ENCODE data around the gene CDC5L.

The CDC5L gene

DNA sequence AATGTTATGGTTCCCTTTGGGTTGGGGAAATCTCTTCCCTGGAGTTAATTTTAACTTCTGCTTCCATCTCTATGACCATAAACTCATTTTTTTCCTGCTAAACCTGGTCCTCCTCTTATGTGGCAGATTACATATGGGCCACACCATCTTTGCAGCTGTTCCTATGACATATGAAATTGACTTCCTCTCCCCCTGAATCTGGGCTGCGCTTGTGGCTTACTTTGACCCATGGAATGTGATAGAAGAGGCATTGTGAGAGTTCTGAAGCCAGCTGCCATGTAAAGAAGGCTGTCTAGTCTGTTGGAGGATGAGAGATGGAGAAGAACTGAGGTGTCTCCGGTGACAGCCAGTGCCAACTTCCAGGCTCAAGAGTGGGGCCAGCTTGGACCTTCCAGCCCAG is 100.1 kb downstream of the CDC5L start:
- Mint-ChIP-seq H3K4me3 (no peak overlapping the region), H3K27me3 (peaks cover 15% of the 10 kb centered on the region), H3K9me3 (no peaks in the 10 kb centered on the region), H3K27ac (no peak overlapping the region), H3K36me3 (ENCODE audit: low read depth) (no peaks in the 10 kb centered on the region), H3K4me1 (ENCODE audit: low read depth) (no peaks in the 10 kb centered on the region)
- intact Hi-C loops (cut with micrococcal nuclease) = no loop called here

DNA sequence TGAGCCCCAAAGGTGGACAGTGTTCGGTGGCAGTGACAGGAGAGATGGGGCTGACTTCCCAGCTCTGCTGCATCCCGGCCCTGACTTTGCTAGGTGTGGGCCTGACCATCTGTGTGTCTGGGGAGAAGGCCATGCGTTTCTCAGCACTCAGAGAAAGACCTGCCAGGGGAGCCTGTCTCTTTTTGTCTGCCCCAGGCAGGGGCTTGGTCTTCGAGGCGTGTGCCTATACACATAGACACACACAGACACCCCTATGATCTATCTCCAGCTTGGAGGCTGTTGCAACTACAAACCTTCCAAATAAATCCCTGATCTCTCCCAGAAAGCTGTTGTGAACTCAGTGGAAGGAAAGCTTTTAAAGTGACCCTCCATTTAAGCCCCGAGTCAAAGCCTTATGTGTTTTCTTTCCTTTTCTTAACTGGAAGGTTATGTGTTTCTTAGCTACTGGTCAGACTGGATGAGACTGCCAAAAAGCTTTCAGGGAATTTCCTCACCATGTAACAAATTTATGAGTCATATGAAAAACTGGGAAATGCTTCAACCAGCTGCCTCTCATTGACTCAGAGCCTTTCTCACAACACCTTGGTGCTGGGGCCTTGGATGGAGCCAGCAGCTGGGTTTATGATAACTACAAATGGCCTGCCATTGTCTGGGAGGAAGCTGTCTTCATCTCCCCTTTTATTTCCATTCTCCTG is 102.6 kb downstream of the CDC5L start:
- intact Hi-C loops (cut with micrococcal nuclease) = no loop called here
- H3K9me3 Mint-ChIP-seq = no peaks in the 10 kb centered on the region
- no peak overlapping the region for H3K4me3 Mint-ChIP-seq
- no peaks in the 10 kb centered on the region for H3K4me1 Mint-ChIP-seq (ENCODE audit: low read depth)
- H3K27me3 Mint-ChIP-seq = peaks cover 14% of the 10 kb centered on the region
- no peaks in the 10 kb centered on the region for H3K36me3 Mint-ChIP-seq (ENCODE audit: low read depth)
- H3K27ac Mint-ChIP-seq = no peak overlapping the region

DNA sequence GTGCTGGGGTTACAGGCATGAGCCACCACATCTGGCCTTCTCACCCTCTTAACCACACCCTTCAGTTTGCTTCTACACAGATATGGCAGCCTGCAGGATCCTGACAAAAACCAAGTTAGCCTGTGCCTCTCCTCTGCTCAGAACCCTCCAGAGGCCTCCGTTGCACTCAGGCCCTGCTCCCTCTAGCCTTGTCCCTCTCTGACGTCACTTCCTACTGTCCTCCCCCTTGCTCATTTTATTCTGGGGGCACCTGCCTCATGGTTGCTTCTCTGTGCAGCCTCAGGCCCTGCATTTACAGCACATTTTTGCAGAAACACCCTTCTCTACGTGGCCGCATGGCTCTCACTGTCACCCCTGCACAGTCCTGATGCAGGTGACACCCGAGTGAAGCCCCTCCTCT is 105.6 kb downstream of the CDC5L start:
- no peak overlapping the region for H3K27ac Mint-ChIP-seq
- H3K4me3 Mint-ChIP-seq = no peak overlapping the region
- H3K27me3 Mint-ChIP-seq = peaks cover 6% of the 10 kb centered on the region
- H3K9me3 Mint-ChIP-seq = no peaks in the 10 kb centered on the region
- no peaks in the 10 kb centered on the region for H3K4me1 Mint-ChIP-seq (ENCODE audit: low read depth)
- intact Hi-C loops (cut with micrococcal nuclease) = no loop called here
- no peaks in the 10 kb centered on the region for H3K36me3 Mint-ChIP-seq (ENCODE audit: low read depth)

DNA sequence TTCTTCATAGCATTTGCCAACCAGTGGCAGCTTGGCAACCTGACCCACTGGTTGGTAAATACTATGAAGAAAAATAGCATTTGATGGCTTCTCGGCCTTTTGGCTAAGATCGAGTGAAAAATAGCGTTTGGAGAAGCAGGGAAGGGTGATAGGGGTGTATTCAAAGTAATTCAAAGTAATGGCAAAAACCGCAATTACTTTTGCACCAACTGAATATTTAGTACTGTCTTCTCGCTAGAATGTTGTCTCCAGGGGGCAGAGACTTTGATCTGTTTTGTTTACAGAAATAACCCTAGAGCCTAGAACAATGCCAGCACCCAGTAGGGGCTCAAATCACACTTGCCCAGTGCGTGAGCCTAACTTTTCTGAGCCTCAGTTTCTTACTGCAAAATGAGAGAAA is 106.1 kb downstream of the CDC5L start:
- intact Hi-C loops (cut with micrococcal nuclease) = no loop called here
- Mint-ChIP-seq H3K27me3 (peaks cover 4% of the 10 kb centered on the region), H3K4me3 (no peak overlapping the region), H3K27ac (no peak overlapping the region), H3K4me1 (ENCODE audit: low read depth) (no peaks in the 10 kb centered on the region), H3K36me3 (ENCODE audit: low read depth) (no peaks in the 10 kb centered on the region), H3K9me3 (no peaks in the 10 kb centered on the region)

DNA sequence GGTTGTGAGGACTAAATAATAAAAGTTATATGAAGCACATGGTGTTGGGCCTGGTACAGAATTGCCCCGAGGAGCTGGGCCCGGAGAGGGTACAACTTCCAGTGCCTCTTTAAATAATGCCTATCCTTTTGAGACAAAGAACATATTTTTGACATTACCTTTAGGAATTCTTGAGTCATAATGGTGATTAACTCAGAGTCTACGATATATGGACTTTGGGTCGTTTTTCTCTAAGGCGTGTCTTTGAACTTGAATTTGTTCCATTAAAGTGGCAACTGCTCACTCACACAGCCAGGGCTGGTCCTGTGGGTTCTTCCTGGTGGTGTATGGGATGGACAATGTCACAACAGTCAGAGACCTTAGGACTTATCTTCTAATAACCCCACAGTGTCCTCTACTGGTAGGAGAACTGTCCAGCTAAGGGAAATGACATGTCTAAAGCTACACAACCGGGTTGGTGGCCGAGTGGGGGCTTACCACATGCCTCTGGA is 106.5 kb downstream of the CDC5L start:
- Mint-ChIP-seq H3K27me3 (peaks cover 3% of the 10 kb centered on the region), H3K27ac (no peak overlapping the region), H3K9me3 (no peaks in the 10 kb centered on the region), H3K36me3 (ENCODE audit: low read depth) (no peaks in the 10 kb centered on the region), H3K4me3 (no peak overlapping the region), H3K4me1 (ENCODE audit: low read depth) (no peaks in the 10 kb centered on the region)
- intact Hi-C loops (cut with micrococcal nuclease) = no loop called here

DNA sequence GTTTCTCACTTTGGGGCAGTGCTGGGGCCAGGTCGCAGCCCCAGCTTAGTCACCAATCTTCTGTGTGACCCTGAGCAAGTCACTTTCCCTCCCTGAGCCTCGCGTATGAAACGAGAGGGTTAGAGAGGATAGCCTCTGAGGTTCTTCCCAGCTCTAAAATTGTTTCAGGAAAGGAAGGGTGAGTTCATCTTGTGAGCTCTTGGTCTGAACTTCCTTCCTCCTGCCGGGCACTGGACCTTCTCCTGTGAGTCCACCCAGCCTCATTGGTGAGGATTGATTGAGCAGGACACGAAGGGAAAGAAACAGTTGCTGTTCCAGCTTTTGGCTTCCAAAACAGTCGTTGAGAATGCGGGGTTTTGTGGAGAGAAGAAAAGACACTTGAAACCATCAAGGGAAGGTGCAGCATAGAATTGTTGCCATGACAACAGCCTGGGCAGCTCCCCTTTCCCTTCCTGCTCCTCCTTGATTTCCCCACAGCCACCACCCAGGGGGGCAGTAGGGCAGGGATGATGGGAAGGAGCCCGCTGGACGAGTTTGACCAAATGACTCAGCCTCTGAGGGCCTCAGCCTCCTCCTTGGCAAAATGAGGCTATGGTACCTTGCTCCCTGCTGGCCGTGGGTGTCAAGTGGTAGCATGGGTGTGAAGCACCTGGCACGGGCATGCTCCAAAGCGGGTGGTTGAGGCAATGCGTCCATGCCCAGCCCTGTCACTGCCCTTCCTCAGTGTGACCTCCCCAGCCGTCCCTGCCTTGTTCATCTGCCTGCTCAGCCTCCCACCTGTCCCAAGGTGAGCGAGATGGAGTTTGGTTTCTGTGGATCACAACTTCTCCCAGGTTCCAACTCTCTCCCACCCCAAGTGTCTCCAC is 107.8 kb downstream of the CDC5L start:
- Mint-ChIP-seq H3K9me3 (no peaks in the 10 kb centered on the region), H3K4me1 (ENCODE audit: low read depth) (no peaks in the 10 kb centered on the region), H3K27me3 (peaks cover 1% of the 10 kb centered on the region), H3K4me3 (no peak overlapping the region), H3K27ac (no peak overlapping the region), H3K36me3 (ENCODE audit: low read depth) (no peaks in the 10 kb centered on the region)
- intact Hi-C loops (cut with micrococcal nuclease) = no loop called here

DNA sequence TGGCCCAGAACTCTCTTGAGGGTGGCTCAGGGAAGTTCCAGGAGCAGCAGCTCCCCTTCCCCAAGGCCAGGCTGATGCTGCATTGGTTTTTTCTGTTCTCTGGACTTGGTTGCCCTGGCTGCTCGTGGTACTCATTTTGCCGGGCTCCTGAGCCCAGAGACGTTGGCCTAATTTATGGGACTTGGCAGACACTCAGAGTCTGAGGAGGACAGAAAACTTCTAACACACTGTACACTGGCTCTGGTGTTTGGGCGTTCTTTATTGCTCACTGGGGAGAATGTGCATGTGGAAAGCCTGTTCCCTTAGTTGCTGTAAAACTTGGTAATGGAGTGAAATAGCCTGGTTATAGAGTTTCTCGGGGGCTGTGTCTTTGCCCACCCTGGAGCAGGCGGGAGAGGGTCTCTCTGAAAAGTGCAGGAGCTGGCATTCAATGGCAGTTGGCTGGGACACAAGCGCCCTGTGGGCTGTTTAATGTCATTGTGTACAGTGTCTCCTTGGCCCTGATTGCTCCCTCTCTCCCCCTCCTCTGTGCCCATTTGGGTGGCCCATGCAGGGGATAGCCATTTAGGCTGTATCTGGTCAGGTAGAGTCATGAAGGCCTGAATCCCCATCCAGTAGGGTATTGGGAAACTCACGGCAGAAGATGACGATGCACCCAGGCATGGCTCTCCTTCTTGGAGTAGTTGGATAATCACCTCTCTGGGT is 109.3 kb downstream of the CDC5L start:
- Mint-ChIP-seq H3K27ac (no peak overlapping the region), H3K9me3 (no peaks in the 10 kb centered on the region), H3K36me3 (ENCODE audit: low read depth) (no peaks in the 10 kb centered on the region), H3K4me3 (no peak overlapping the region), H3K27me3 (peaks cover 6% of the 10 kb centered on the region), H3K4me1 (ENCODE audit: low read depth) (no peaks in the 10 kb centered on the region)
- intact Hi-C loops (cut with micrococcal nuclease) = no loop called here

DNA sequence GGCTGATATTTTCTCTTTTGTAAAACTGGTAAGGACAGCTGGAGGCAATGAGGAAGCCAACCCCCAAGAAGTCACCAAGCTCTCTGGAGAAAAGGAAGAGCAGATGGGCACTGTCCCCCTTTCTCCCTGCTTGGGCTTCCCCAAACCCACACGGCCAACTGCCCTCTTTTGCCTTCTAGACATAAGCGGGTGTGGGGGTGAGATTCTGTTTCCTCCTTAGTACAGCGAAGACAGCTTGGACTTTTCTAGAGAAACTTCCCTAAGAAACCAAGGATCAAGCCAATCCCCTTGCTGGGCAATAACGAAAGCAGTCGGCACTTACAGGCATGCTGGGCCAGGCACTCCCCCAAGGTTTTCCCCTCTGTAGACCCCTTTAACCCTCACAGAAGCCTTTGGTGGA is 110.3 kb downstream of the CDC5L start:
- H3K4me3 Mint-ChIP-seq = no peak overlapping the region
- H3K4me1 Mint-ChIP-seq (ENCODE audit: low read depth) = no peaks in the 10 kb centered on the region
- no peaks in the 10 kb centered on the region for H3K9me3 Mint-ChIP-seq
- peaks cover 12% of the 10 kb centered on the region for H3K27me3 Mint-ChIP-seq
- intact Hi-C loops (cut with micrococcal nuclease) = no loop called here
- no peak overlapping the region for H3K27ac Mint-ChIP-seq
- H3K36me3 Mint-ChIP-seq (ENCODE audit: low read depth) = no peaks in the 10 kb centered on the region

DNA sequence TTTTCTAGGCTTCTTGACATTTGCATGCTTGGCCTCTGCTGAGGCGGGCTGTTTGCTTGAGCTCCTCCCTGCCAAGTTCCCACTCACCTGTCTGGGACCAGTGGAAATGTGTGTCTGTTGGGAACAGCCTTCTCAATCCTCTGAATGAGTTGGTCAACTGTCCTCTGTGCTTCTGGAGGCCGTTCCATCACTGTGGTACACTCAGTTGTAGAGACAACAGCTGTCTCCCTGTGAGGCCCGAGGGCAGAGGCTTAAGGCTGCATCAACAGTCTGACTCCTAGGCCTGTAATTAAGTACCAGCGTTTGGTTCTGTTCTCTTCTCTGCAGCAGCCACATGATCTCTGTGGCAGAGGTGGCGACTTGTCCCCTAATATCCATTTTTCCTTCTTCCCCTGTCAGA is 110.9 kb downstream of the CDC5L start:
- H3K27me3 Mint-ChIP-seq = peaks cover 13% of the 10 kb centered on the region
- no peak overlapping the region for H3K4me3 Mint-ChIP-seq
- intact Hi-C loops (cut with micrococcal nuclease) = no loop called here
- H3K27ac Mint-ChIP-seq = no peak overlapping the region
- H3K9me3 Mint-ChIP-seq = no peaks in the 10 kb centered on the region
- no peaks in the 10 kb centered on the region for H3K36me3 Mint-ChIP-seq (ENCODE audit: low read depth)
- no peaks in the 10 kb centered on the region for H3K4me1 Mint-ChIP-seq (ENCODE audit: low read depth)

DNA sequence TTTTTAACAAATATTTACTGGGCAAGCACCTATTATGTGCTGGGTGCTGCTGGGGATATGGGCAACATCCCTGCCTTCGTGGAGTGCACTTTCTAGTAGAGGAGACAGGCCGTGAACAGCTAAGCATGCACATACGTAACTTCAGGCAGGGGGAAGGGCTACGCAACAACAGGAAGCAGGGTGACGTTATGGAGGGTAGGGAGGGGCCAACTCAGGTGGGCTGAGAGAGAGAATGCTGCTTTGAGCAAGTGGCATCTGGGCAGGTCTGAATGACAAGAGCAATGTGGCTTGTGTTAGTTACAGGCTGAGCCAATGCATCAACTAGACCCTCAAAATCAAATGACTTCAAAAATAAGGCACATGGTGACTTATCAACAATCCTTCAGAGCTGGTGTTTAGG is 112.1 kb downstream of the CDC5L start:
- peaks cover 13% of the 10 kb centered on the region for H3K27me3 Mint-ChIP-seq
- no peaks in the 10 kb centered on the region for H3K36me3 Mint-ChIP-seq (ENCODE audit: low read depth)
- no peak overlapping the region for H3K27ac Mint-ChIP-seq
- intact Hi-C loops (cut with micrococcal nuclease) = no loop called here
- H3K4me1 Mint-ChIP-seq (ENCODE audit: low read depth) = no peaks in the 10 kb centered on the region
- H3K4me3 Mint-ChIP-seq = no peak overlapping the region
- H3K9me3 Mint-ChIP-seq = no peaks in the 10 kb centered on the region
